Tibial nerve (tissue), 4 donors: Measurements from ENCODE around the gene FAM151B. TPM values are rescaled to one million over a fixed set of nuclear protein-coding genes. Genes with fewer than 3 reads are reported as not detected.

ENCODE experiments used
- DNase-seq, 2 donors: peaks; one replicate each; pipeline ENCODE4 v3.0.0-alpha.2; 2019; ENCODE audit warnings: low spot score in 2 of 2
- H3K27ac ChIP-seq, 4 donors: fragments of 200-600 bp; sonication (generic) in 3 of 4; one replicate each; pipeline ENCODE4 v1.5.1; 2017 to 2019; ENCODE audit warnings: mild to moderate bottlenecking in 1 of 4
- H3K27me3 ChIP-seq, 2 donors: fragments of 200-600 bp; sonication (generic) in 1 of 2; one replicate each; pipeline versions ENCODE4 v1.5.1 to v1.6.0; 2017 to 2019
- H3K36me3 ChIP-seq, 3 donors: fragments of 200-600 bp; sonication (generic); one replicate each; pipeline ENCODE4 v1.5.1; 2018 to 2019
- H3K4me1 ChIP-seq, 4 donors: fragments of 200-600 bp; sonication (generic) in 3 of 4; one replicate each; pipeline ENCODE4 v1.5.1; 2017 to 2019
- H3K4me3 ChIP-seq, 4 donors: fragments of 200-600 bp; sonication (generic) in 3 of 4; one replicate each; pipeline ENCODE4 v1.5.1; 2017 to 2019; ENCODE audit warnings: mild to moderate bottlenecking in 1 of 4, moderate library complexity in 1 of 4
- H3K9me3 ChIP-seq, 4 donors: fragments of 200-600 bp; sonication (generic) in 3 of 4; one replicate each; pipeline ENCODE4 v1.5.1; 2017 to 2019
- CTCF ChIP-seq, 5 experiments: fragments of 200-600 bp in 3 of 5; fragments of 450-650 bp in 2 of 5; sonication (generic) in 3 of 5; IDR thresholded peaks; one replicate each; pipeline ENCODE4 v1.5.1; 2016 to 2019; ENCODE audit warnings: antibody characterized with exemption in 5 of 5, mild to moderate bottlenecking in 3 of 5, moderate library complexity in 2 of 5
- EP300 ChIP-seq, 2 donors: sonication (generic); formaldehyde crosslinking; IDR thresholded peaks; one replicate each; pipeline ENCODE4 v1.6.1; 2017; ENCODE audit warnings: antibody characterized with exemption in 2 of 2, mild to moderate bottlenecking in 1 of 2
- POLR2A ChIP-seq, 2 donors: fragments of 450-650 bp; IDR thresholded peaks; one replicate each; pipeline ENCODE4 v1.6.1; 2017; ENCODE audit warnings: antibody characterized with exemption in 2 of 2, mild to moderate bottlenecking in 2 of 2, moderate library complexity in 2 of 2
- WGBS, 2 donors: methylation state at CpG; one replicate each; pipeline ENCODE4 v1.1.5; 2018; 5-methylcytosine and 5-hydroxymethylcytosine counted together
- total RNA-seq, 4 donors: library from RNA; depleted of rRNA; stranded (reverse); fragments of >200 nt; gene quantifications; one replicate each; pipeline ENCODE4 v1.1.0, GENCODE V29; 2016

FAM151B gene
- total RNA-seq, 4 donors from 2014 or later: 0.90 to 6.1 (median 3.1) TPM

- Histone ChIP-seq H3K36me3 (peaks cover 0 to 89% (median 0%) of the 10 kb centered on the region in 3 donors), H3K27me3 (no peaks in the 10 kb centered on the region), H3K27ac (no peak overlapping the region), H3K4me3 (no peak overlapping the region), H3K4me1 (no peaks in the 10 kb centered on the region), H3K9me3 (peaks cover 0 to 35% (median 11%) of the 10 kb centered on the region in 4 donors)
- TF ChIP-seq EP300 (IDR thresholded peaks at IDR 0.05) (no peak), CTCF (IDR thresholded peaks at IDR 0.05) (no peak), POLR2A (IDR thresholded peaks at IDR 0.05) (no peak)
- DNase-seq: no peak
Observed at GRCh38 chr5:80479713-80480112, 8.2 kb upstream of the FAM151B start.

- TF ChIP-seq CTCF (IDR thresholded peaks at IDR 0.05) (no peak), EP300 (IDR thresholded peaks at IDR 0.05) (no peak), POLR2A (IDR thresholded peaks at IDR 0.05) (no peak)
- H3K27me3 ChIP-seq: no peaks in the 10 kb centered on the region
- 90 to 95% methylated on average over 2 of the region's 2 CpGs for WGBS, 2 donors
Observed at GRCh38 chr5:80480354-80480753, 7.5 kb upstream of the FAM151B start.

GRCh38 chr5:80481019-80481893, 6.6 kb upstream of the FAM151B start:
- Histone ChIP-seq H3K36me3 (peaks cover 0 to 76% (median 0%) of the 10 kb centered on the region in 3 donors), H3K4me1 (no peaks in the 10 kb centered on the region), H3K27ac (no peak overlapping the region), H3K9me3 (peaks cover 0 to 35% (median 11%) of the 10 kb centered on the region in 4 donors), H3K4me3 (no peak overlapping the region), H3K27me3 (no peaks in the 10 kb centered on the region)
- DNase-seq: no peak
- TF ChIP-seq EP300 (IDR thresholded peaks at IDR 0.05) (no peak), POLR2A (IDR thresholded peaks at IDR 0.05) (no peak), CTCF (IDR thresholded peaks at IDR 0.05) (peak in 3 of 5 experiments; percentile 22 to 39 (median 32))
- 96 to 97% methylated on average over 3 of the region's 3 CpGs for WGBS, 2 donors

More at GRCh38 chr5:80480354-80480753, 7.5 kb upstream of the FAM151B start:
- no peak overlapping the region for H3K27ac ChIP-seq
- H3K4me1 ChIP-seq: no peaks in the 10 kb centered on the region
- no peak for DNase-seq
- H3K4me3 ChIP-seq: no peak overlapping the region
- H3K36me3 ChIP-seq: peaks cover 0 to 85% (median 0%) of the 10 kb centered on the region in 3 donors
- peaks cover 0 to 35% (median 11%) of the 10 kb centered on the region in 4 donors for H3K9me3 ChIP-seq

- H3K27ac ChIP-seq: no peak overlapping the region
- H3K36me3 ChIP-seq: peaks cover 0 to 64% (median 0%) of the 10 kb centered on the region in 3 donors
- no peak for DNase-seq
- no peak overlapping the region for H3K4me3 ChIP-seq
- 75 to 83% methylated on average over 4 of the region's 4 CpGs for WGBS, 2 donors
- peaks cover 0 to 6% (median 1%) of the 10 kb centered on the region in 4 donors for H3K4me1 ChIP-seq
- peaks cover 0 to 35% (median 11%) of the 10 kb centered on the region in 4 donors for H3K9me3 ChIP-seq
- no peaks in the 10 kb centered on the region for H3K27me3 ChIP-seq
- no peak for TF ChIP-seq EP300 (IDR thresholded peaks at IDR 0.05)
- no peak for TF ChIP-seq CTCF (IDR thresholded peaks at IDR 0.05)
- TF ChIP-seq POLR2A (IDR thresholded peaks at IDR 0.05): no peak
Observed at GRCh38 chr5:80482578-80482977, 5.3 kb upstream of the FAM151B start.

- Histone ChIP-seq H3K4me1 (peaks cover 0 to 11% (median 1%) of the 10 kb centered on the region in 4 donors), H3K4me3 (no peak overlapping the region), H3K27me3 (no peaks in the 10 kb centered on the region), H3K27ac (no peak overlapping the region), H3K36me3 (peaks cover 0 to 55% (median 0%) of the 10 kb centered on the region in 3 donors), H3K9me3 (peaks cover 0 to 35% (median 11%) of the 10 kb centered on the region in 4 donors)
- no peak for DNase-seq
- 95 to 98% methylated on average over 3 of the region's 3 CpGs for WGBS, 2 donors
- TF ChIP-seq EP300 (IDR thresholded peaks at IDR 0.05) (no peak), POLR2A (IDR thresholded peaks at IDR 0.05) (no peak), CTCF (IDR thresholded peaks at IDR 0.05) (no peak)
Observed at GRCh38 chr5:80483636-80484232, 4.2 kb upstream of the FAM151B start.
